HEK293 (cell line): ENCODE measurements around the gene PAX6.

Experiments
- PRDM1 ChIP-seq: fragments of 450-650 bp; formaldehyde crosslinking; IDR thresholded peaks from 2 replicates; pipeline ENCODE4; 2016; ENCODE audit warnings: missing biosample characterization, missing genetic modification characterization
- TCF7L2 ChIP-seq: IDR thresholded peaks from 2 replicates; pipeline ENCODE4 v1.6.1; 2011; ENCODE audit warnings: low read depth, mild to moderate bottlenecking, inconsistent platforms, low read length, moderate library complexity, borderline replicate concordance
- TF ChIP-seq, protein P1 (sequence below): fragments of 450-650 bp; formaldehyde crosslinking; IDR thresholded peaks from 2 replicates; pipeline ENCODE4 v1.5.1; 2016; ENCODE audit warnings: missing biosample characterization, missing genetic modification characterization

DNA sequence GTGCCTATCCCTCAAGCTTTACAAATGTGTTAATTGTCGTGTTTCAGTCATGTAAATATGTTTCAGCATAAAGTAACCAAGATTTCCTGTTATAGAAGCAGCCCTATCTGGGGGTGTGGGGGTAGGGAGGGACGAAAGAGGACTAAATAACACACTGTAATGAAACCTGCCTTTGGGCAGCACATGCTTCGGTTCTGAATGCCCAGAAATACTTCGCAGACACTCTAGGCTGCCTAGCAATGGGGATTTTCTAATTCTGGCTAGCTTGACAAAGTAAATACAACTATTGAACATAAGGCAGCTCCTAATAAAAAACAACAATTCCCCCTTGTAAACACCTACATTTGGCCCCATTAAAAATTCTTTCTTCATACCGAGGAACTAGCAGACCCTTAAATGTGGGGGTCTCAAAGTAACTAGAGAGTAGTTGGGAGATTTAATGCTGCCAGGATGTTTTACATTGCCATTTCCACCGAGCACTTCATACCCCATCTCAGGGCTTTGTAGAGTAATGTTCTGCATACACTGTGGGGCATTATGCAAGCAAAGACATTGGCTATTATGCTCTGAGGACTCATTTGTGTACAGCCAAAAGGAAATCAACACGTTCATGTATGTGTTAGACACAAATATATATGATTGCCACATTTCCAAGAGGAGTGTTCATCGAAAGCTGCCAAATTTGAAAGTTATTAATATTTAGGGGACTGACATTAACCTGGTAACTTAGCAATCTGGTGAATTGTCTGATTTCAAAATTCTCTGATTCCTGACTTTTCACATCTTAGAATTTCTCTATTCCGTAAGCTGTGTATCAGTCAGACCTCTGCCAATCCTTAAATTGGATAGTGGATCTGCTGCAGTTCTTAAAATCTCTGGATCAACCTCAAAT lies 42.1 kb downstream of the PAX6 start:
- TF ChIP-seq TCF7L2 (no peak), PRDM1 (no peak)
- TF ChIP-seq, protein P1, sequence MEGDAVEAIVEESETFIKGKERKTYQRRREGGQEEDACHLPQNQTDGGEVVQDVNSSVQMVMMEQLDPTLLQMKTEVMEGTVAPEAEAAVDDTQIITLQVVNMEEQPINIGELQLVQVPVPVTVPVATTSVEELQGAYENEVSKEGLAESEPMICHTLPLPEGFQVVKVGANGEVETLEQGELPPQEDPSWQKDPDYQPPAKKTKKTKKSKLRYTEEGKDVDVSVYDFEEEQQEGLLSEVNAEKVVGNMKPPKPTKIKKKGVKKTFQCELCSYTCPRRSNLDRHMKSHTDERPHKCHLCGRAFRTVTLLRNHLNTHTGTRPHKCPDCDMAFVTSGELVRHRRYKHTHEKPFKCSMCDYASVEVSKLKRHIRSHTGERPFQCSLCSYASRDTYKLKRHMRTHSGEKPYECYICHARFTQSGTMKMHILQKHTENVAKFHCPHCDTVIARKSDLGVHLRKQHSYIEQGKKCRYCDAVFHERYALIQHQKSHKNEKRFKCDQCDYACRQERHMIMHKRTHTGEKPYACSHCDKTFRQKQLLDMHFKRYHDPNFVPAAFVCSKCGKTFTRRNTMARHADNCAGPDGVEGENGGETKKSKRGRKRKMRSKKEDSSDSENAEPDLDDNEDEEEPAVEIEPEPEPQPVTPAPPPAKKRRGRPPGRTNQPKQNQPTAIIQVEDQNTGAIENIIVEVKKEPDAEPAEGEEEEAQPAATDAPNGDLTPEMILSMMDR (tag by site-specific recombination), result no peak
